Right lobe of liver (tissue), 6 donors: Measurements from ENCODE around the gene RAP1A. TPM values are rescaled to one million over a fixed set of nuclear protein-coding genes. Genes with fewer than 3 reads are reported as not detected.
"Not testable (repeated sequence)": the region's sequence is repeated elsewhere in the genome, so short reads cannot be mapped to it uniquely, and the experiment has no call there.

ENCODE experiments used
- ATAC-seq, 4 donors: fragments of 200-7000 bp; cut with Tn5 transposase; one replicate each; pipeline ENCODE4 v1.9.1; 2020; ENCODE audit warnings: mild to moderate bottlenecking in 4 of 4, moderate library complexity in 4 of 4
- DNase-seq, 3 donors: peaks; one replicate each; pipeline ENCODE4 v3.0.0-alpha.2; 2020
- H3K27ac ChIP-seq, 3 donors: fragments of 200-600 bp; one replicate each; pipeline ENCODE4 v1.8.0; 2022
- H3K27me3 ChIP-seq, 2 donors: fragments of 200-600 bp; one replicate each; pipeline ENCODE4 v1.8.0; 2022
- H3K36me3 ChIP-seq, 4 donors: fragments of 200-600 bp; sonication (generic) in 1 of 4; one replicate each; pipeline versions ENCODE4 v1.5.1 to v1.8.0; 2017 to 2022; ENCODE audit warnings: control low read depth in 1 of 4
- H3K4me1 ChIP-seq, 4 donors: fragments of 200-600 bp; sonication (generic) in 1 of 4; one replicate each; pipeline versions ENCODE4 v1.5.1 to v1.8.0; 2017 to 2022; ENCODE audit warnings: control low read depth in 1 of 4
- H3K4me3 ChIP-seq, 3 donors: fragments of 200-600 bp; one replicate each; pipeline ENCODE4 v1.8.0; 2022
- H3K9me3 ChIP-seq, 4 donors: fragments of 200-600 bp; sonication (generic) in 1 of 4; one replicate each; pipeline versions ENCODE4 v1.5.1 to v1.8.0; 2017 to 2022; ENCODE audit warnings: control low read depth in 1 of 4
- CTCF ChIP-seq, 4 donors: fragments of 200-600 bp in 3 of 4; fragments of 450-650 bp in 1 of 4; IDR thresholded peaks; one replicate each; pipeline versions ENCODE4 v1.5.1 to v1.8.0; 2016 to 2022; ENCODE audit warnings: antibody characterized with exemption in 4 of 4, mild to moderate bottlenecking in 2 of 4
- POLR2A ChIP-seq: fragments of 450-650 bp; IDR thresholded peaks from one replicate; pipeline ENCODE4 v1.6.1; 2017; ENCODE audit warnings: antibody characterized with exemption, mild to moderate bottlenecking
- WGBS: methylation state at CpG from one replicate; pipeline ENCODE4 v1.1.6; 2018; ENCODE audit warnings: low coverage, low lambda C conversion rate; ENCODE audit not compliant: insufficient coverage; ENCODE audit errors: missing lambda C conversion rate; 5-methylcytosine and 5-hydroxymethylcytosine counted together
- intact Hi-C, 2 donors: fragments of 100-400 bp; cut with DNase I; formaldehyde crosslinking; loops; one replicate each; pipeline versions ENCODE4 v1.11.2 to v1.14.1; 2022
- total RNA-seq, 6 experiments: library from RNA; depleted of rRNA in 2 of 6; stranded (reverse); fragments of >200 nt in 2 of 6; fragmentation: NEBNext Ultra II Directional in 3 of 6; extraction: Animal tissue kit (Norgen Biotek cat#: 25700) in 3 of 6; gene quantifications; one replicate each; pipeline versions ENCODE4 v1.1.0 to v1.2.4, GENCODE V29; 2016 to 2023
- donor health status: DM: no; HTN: yes; CAD: no.
- donor health status: DM: no; HTN: no; CAD: no.
- donor health status: DM: no; HTN: no; CAD: no.
- donor health status: DM: no; HTN: yes; CAD: no.
- donor health status: DM: no; HTN: yes; CAD: no.

RAP1A gene
- total RNA-seq, 6 experiments from 2014 or later: 25.9 to 53.8 (median 33.3) TPM

DNA sequence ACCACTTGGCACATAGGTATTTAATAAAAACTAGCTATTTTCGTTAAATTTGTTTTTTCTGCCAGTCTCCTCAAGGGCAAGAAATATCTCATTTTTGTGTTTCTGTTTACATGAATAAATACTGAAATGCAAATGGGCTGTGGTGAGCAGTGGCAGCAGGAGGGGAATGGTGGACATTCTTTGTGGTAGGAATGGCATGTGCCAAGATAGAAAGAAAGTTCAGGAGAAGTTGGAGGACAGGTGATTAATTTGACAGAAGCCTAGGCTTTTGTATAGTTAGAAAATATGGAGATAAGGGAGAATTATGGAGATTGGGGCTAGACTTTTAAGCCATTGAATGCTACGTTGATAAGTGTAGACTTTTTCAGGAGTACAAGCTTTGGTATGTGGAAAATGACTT is 8.6 kb downstream of the RAP1A start:
- intact Hi-C loops: no loop called here
- 82% methylated on average over 1 of the region's 2 CpGs for WGBS
- peaks cover 0 to 22% (median 3%) of the 10 kb centered on the region in 4 donors for H3K4me1 ChIP-seq
- no peak overlapping the region for H3K27ac ChIP-seq
- no peaks in the 10 kb centered on the region for H3K9me3 ChIP-seq
- TF ChIP-seq CTCF (IDR thresholded peaks at IDR 0.05): no peak
- ATAC-seq (no peak), DNase-seq (no peak)
- no peaks in the 10 kb centered on the region for H3K36me3 ChIP-seq
- no peaks in the 10 kb centered on the region for H3K27me3 ChIP-seq
- H3K4me3 ChIP-seq: no peak overlapping the region

- Histone ChIP-seq H3K27me3 (no peaks in the 10 kb centered on the region), H3K4me1 (peaks cover 0 to 15% (median 3%) of the 10 kb centered on the region in 4 donors), H3K36me3 (no peaks in the 10 kb centered on the region), H3K9me3 (no peaks in the 10 kb centered on the region), H3K27ac (no peak overlapping the region), H3K4me3 (no peak overlapping the region)
- 67% methylated on average over 4 of the region's 4 CpGs for WGBS
- TF ChIP-seq CTCF (IDR thresholded peaks at IDR 0.05) (no peak), POLR2A (no peak)
- ATAC-seq: no peak
- intact Hi-C loops: no loop called here
- DNase-seq: no peak
These were observed 9.8 kb downstream of the RAP1A start for GRCh38 chr1:111629190-111629954.

DNA sequence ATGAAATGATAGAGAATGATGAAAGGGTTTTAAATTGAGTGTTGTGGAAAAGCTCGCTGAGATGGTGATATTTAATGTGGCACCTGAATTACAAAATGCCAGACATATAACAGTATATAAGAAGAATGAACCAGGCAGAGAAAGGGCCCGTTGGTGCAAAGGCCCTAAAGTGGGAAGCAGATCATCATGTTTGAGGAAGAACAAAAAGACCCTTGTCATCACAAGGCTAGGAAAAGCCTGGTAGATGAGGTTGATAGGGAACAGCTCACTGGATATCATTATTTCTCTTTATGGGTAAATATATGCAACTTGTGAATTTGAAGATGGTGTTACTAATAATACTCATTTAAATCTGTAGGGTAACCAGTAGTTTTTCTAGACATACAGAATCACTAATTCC is 11.0 kb downstream of the RAP1A start:
- Histone ChIP-seq H3K27me3 (no peaks in the 10 kb centered on the region), H3K4me1 (peaks cover 0 to 7% (median 3%) of the 10 kb centered on the region in 4 donors), H3K4me3 (no peak overlapping the region), H3K9me3 (no peaks in the 10 kb centered on the region), H3K27ac (no peak overlapping the region), H3K36me3 (no peaks in the 10 kb centered on the region)
- DNase-seq: no peak
- no peak for ATAC-seq
- TF ChIP-seq CTCF (IDR thresholded peaks at IDR 0.05): no peak
- no peak for TF ChIP-seq POLR2A
- WGBS: 60% methylated on average over 2 of the region's 2 CpGs
- intact Hi-C loops: no loop called here

DNA sequence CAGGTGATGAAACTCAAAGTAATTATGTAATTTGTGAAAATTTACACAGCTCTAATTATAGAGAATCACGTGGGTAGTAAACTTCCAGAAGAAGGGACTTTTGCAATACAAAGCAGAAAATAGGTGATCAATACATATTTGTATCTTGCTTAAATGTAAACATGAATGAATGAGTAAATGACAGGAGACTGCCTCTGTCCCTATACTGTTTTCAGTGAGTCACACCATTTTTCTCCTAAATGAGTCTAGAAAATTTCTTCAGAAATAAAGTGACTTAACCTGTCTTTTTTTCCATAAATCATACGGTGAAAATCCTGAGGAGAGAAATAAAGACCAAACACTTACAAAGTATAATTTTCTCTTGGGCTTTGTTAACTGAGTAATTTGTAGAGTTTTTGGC is 11.9 kb downstream of the RAP1A start:
- Histone ChIP-seq H3K27ac (no peak overlapping the region), H3K27me3 (no peaks in the 10 kb centered on the region), H3K4me3 (no peak overlapping the region), H3K36me3 (no peaks in the 10 kb centered on the region), H3K9me3 (no peaks in the 10 kb centered on the region), H3K4me1 (peaks cover 0 to 7% (median 3%) of the 10 kb centered on the region in 4 donors)
- intact Hi-C loops: no loop called here
- DNase-seq: no peak
- TF ChIP-seq POLR2A (no peak), CTCF (IDR thresholded peaks at IDR 0.05) (no peak)
- 42% methylated on average over 2 of the region's 2 CpGs for WGBS
- no peak for ATAC-seq

DNA sequence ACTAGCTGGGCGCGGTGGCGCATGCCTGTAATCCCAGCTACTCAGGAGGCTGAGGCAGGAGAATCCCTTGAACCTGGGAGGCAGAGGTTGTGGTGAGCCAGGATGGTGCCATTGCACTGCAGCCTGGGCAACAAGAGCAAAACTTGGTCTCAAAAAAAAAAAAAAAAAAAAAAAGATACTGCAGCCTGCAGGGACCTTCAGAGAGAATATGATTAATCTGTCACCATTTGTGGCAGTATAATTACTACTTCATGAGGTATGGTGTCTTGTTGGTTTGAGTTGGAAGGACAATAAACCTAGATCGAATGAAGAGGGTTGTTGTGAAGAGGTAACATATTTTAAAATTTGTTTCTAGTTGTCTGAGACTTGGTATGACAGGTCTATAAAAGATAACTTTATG is 13.2 kb downstream of the RAP1A start:
- H3K4me1 ChIP-seq, DNase-seq, H3K36me3 ChIP-seq, intact Hi-C loops, H3K9me3 ChIP-seq, ATAC-seq, H3K27ac ChIP-seq, H3K4me3 ChIP-seq, H3K27me3 ChIP-seq: not testable (repeated sequence)
- WGBS: 100% methylated on average over 1 of the region's 4 CpGs
